ENCODE data around the gene DOCK2. TPM values are rescaled to one million over a fixed set of nuclear protein-coding genes. Genes with fewer than 3 reads are reported as not detected.

Gene DOCK2
- total and polyA plus RNA-seq, 9 of the 15 experiments (the other 6 are each of a cell fraction or from before 2014, with no cell fraction given) = 4.5 to 42.6 (median 20.5) TPM

DNA sequence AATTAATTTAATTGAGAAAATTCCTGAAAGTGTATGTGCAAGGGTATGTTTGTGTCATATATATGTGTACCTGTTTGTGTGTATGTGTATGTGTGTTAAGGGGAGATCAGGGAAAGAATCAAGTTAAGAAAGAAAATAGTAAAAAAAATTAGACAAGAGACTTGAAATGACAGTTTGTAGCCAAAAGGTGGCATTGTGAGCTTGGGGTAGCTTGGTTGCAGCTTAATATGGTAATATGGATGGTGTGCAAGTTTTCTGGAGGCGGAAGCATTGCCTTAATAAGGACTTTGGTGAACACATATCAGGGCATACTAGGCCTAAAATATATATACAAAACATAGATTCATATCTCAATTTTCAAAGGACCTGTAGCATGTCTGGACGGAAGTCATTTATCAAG, 213.3 kb downstream of the DOCK2 start:
- WGBS (ENCODE audit: insufficient coverage, low coverage, missing lambda C conversion rate) = 53% methylated on average over 2 of the region's 2 CpGs
- no TSS peak for BruUV-seq (replicated peaks)
- H3K9me1 ChIP-seq (ENCODE audit: control insufficient read depth, insufficient read depth, low read length) = no peaks in the 10 kb centered on the region
- no peaks in the 10 kb centered on the region for H3K36me3 ChIP-seq (ENCODE audit: control insufficient read depth, insufficient read depth, low read length)
- H3K4me3 ChIP-seq = no peak overlapping the region
- no peaks in the 10 kb centered on the region for H4K20me1 ChIP-seq (replicated peaks; ENCODE audit: control insufficient read depth, insufficient read depth, low read length)
- no peaks in the 10 kb centered on the region for H3K79me2 ChIP-seq (ENCODE audit: control insufficient read depth, insufficient read depth, low read length)
- ATAC-seq = no peak
- H3K27me3 ChIP-seq (ENCODE audit: control insufficient read depth in 2 of 2, insufficient read depth in 2 of 2, low read length in 2 of 2) = no peaks in the 10 kb centered on the region
- in situ Hi-C loops (cut with MboI) (no loop called here), intact Hi-C loops (cut with micrococcal nuclease) (no loop called here)
- POLR2A ChIA-PET = no interaction called here
- peak in 1 of 4 experiments; percentile 10 for DNase-seq (ENCODE audit: extremely low read depth in 1 of 4, low spot score in 3 of 4)
- H3K4me2 ChIP-seq (ENCODE audit: insufficient read depth, low read length) = no peak overlapping the region
- H3K9me3 ChIP-seq (replicated peaks; ENCODE audit: control insufficient read depth, insufficient read depth, low read depth, low read length) = peaks cover 6% of the 10 kb centered on the region
- CTCF ChIA-PET (ENCODE audit: low intra/inter-chr PET ratio) = no interaction called here
- no peak overlapping the region for H3K27ac ChIP-seq (ENCODE audit: extremely low read depth, low read depth, low read length)
- no peaks in the 10 kb centered on the region for H3K4me1 ChIP-seq (replicated peaks in 1 of 2; ENCODE audit: control insufficient read depth in 2 of 2, insufficient read depth in 2 of 2, low read length in 2 of 2)
- H3K9ac ChIP-seq (ENCODE audit: insufficient read depth in 1 of 2, low read depth in 2 of 2, low read length in 2 of 2) = no peak overlapping the region
- H2AFZ ChIP-seq (ENCODE audit: low read depth, low read length) = no peak overlapping the region
- no peak for FAIRE-seq
- TF ChIP-seq CBX5 (IDR thresholded peaks at IDR 0.05; ENCODE audit: borderline replicate concordance, low read depth) = 0 out of 2 replicates have a peak, but pooled peaks have one; percentile 32
- TF ChIP-seq BMI1 (IDR thresholded peaks at IDR 0.05; ENCODE audit: low read length) = no peak
- no peak for TF ChIP-seq DIDO1 (tag; IDR thresholded peaks at IDR 0.05; ENCODE audit: low read depth)
- peak in 1 of 2 experiments; percentile 88; a peak in 2 of 3 replicates for TF ChIP-seq CBX3 (IDR thresholded peaks at IDR 0.05; ENCODE audit: borderline replicate concordance in 1 of 2, low read length in 2 of 2)
- TF ChIP-seq DDX20 (tag; IDR thresholded peaks at IDR 0.05; ENCODE audit: low read depth) = no peak
- TF ChIP-seq, protein P1, sequence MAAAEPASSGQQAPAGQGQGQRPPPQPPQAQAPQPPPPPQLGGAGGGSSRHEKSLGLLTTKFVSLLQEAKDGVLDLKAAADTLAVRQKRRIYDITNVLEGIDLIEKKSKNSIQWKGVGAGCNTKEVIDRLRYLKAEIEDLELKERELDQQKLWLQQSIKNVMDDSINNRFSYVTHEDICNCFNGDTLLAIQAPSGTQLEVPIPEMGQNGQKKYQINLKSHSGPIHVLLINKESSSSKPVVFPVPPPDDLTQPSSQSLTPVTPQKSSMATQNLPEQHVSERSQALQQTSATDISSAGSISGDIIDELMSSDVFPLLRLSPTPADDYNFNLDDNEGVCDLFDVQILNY (CRISPR knock-in tag; IDR thresholded peaks at IDR 0.05) = no peak
- no peak for TF ChIP-seq NUFIP1 (IDR thresholded peaks at IDR 0.05; ENCODE audit: partially characterized antibody)
- TF ChIP-seq, protein P2, sequence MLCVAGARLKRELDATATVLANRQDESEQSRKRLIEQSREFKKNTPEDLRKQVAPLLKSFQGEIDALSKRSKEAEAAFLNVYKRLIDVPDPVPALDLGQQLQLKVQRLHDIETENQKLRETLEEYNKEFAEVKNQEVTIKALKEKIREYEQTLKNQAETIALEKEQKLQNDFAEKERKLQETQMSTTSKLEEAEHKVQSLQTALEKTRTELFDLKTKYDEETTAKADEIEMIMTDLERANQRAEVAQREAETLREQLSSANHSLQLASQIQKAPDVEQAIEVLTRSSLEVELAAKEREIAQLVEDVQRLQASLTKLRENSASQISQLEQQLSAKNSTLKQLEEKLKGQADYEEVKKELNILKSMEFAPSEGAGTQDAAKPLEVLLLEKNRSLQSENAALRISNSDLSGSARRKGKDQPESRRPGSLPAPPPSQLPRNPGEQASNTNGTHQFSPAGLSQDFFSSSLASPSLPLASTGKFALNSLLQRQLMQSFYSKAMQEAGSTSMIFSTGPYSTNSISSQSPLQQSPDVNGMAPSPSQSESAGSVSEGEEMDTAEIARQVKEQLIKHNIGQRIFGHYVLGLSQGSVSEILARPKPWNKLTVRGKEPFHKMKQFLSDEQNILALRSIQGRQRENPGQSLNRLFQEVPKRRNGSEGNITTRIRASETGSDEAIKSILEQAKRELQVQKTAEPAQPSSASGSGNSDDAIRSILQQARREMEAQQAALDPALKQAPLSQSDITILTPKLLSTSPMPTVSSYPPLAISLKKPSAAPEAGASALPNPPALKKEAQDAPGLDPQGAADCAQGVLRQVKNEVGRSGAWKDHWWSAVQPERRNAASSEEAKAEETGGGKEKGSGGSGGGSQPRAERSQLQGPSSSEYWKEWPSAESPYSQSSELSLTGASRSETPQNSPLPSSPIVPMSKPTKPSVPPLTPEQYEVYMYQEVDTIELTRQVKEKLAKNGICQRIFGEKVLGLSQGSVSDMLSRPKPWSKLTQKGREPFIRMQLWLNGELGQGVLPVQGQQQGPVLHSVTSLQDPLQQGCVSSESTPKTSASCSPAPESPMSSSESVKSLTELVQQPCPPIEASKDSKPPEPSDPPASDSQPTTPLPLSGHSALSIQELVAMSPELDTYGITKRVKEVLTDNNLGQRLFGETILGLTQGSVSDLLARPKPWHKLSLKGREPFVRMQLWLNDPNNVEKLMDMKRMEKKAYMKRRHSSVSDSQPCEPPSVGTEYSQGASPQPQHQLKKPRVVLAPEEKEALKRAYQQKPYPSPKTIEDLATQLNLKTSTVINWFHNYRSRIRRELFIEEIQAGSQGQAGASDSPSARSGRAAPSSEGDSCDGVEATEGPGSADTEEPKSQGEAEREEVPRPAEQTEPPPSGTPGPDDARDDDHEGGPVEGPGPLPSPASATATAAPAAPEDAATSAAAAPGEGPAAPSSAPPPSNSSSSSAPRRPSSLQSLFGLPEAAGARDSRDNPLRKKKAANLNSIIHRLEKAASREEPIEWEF (CRISPR knock-in tag; IDR thresholded peaks at IDR 0.05) = no peak
- TF ChIP-seq, protein P3, sequence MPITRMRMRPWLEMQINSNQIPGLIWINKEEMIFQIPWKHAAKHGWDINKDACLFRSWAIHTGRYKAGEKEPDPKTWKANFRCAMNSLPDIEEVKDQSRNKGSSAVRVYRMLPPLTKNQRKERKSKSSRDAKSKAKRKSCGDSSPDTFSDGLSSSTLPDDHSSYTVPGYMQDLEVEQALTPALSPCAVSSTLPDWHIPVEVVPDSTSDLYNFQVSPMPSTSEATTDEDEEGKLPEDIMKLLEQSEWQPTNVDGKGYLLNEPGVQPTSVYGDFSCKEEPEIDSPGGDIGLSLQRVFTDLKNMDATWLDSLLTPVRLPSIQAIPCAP (CRISPR knock-in tag; IDR thresholded peaks at IDR 0.05; ENCODE audit: borderline replicate concordance) = no peak
- no peak for TF ChIP-seq ZNF644 (tag; IDR thresholded peaks at IDR 0.05; ENCODE audit: low read depth)
- TF ChIP-seq, protein P4, sequence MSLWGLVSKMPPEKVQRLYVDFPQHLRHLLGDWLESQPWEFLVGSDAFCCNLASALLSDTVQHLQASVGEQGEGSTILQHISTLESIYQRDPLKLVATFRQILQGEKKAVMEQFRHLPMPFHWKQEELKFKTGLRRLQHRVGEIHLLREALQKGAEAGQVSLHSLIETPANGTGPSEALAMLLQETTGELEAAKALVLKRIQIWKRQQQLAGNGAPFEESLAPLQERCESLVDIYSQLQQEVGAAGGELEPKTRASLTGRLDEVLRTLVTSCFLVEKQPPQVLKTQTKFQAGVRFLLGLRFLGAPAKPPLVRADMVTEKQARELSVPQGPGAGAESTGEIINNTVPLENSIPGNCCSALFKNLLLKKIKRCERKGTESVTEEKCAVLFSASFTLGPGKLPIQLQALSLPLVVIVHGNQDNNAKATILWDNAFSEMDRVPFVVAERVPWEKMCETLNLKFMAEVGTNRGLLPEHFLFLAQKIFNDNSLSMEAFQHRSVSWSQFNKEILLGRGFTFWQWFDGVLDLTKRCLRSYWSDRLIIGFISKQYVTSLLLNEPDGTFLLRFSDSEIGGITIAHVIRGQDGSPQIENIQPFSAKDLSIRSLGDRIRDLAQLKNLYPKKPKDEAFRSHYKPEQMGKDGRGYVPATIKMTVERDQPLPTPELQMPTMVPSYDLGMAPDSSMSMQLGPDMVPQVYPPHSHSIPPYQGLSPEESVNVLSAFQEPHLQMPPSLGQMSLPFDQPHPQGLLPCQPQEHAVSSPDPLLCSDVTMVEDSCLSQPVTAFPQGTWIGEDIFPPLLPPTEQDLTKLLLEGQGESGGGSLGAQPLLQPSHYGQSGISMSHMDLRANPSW (CRISPR knock-in tag; IDR thresholded peaks at IDR 0.05) = no peak

Data from K562 (cell line).